Endometrium (tissue), 2 donors: ENCODE data around the gene TSSK3.
A peak's percentile ranks its signal among the peaks of the same experiment; 100 is the strongest.
"Not testable (repeated sequence)": the region's sequence is repeated elsewhere in the genome, so short reads cannot be mapped to it uniquely, and the experiment has no call there.

ENCODE experiments used
- FAIRE-seq: peaks from 2 replicates; lab custom pipeline; 2012; peaks lifted over from hg19 to GRCh38; lab: Jason Lieb, UNC
- donor health status: control.
- donor health status: control.

TSSK3 gene

GRCh38 chr1:32338637-32339145, 23.6 kb upstream of the TSSK3 start:
- no peak for FAIRE-seq

- no peak for FAIRE-seq
Observed at GRCh38 chr1:32339363-32339978, 22.9 kb upstream of the TSSK3 start.

GRCh38 chr1:32341186-32341757, 21.1 kb upstream of the TSSK3 start:
- no peak for FAIRE-seq

GRCh38 chr1:32341971-32342370, 20.4 kb upstream of the TSSK3 start:
- FAIRE-seq = no peak

GRCh38 chr1:32342704-32343103, 19.6 kb upstream of the TSSK3 start:
- no peak for FAIRE-seq

GRCh38 chr1:32345289-32345827, 17.0 kb upstream of the TSSK3 start:
- FAIRE-seq = no peak

- no peak for FAIRE-seq
Observed at GRCh38 chr1:32346532-32347157, 15.7 kb upstream of the TSSK3 start.

- FAIRE-seq = no peak
Observed at GRCh38 chr1:32349211-32349708, 13.1 kb upstream of the TSSK3 start.

GRCh38 chr1:32350785-32351398, 11.4 kb upstream of the TSSK3 start:
- FAIRE-seq = no peak

GRCh38 chr1:32351399-32352238, 10.7 kb upstream of the TSSK3 start:
- FAIRE-seq = no peak

- no peak for FAIRE-seq
Observed at GRCh38 chr1:32352239-32352745, 10.0 kb upstream of the TSSK3 start.

GRCh38 chr1:32352831-32353383, 9.4 kb upstream of the TSSK3 start:
- FAIRE-seq = no peak

GRCh38 chr1:32353431-32353830, 8.9 kb upstream of the TSSK3 start:
- FAIRE-seq = no peak

GRCh38 chr1:32353886-32354570, 8.3 kb upstream of the TSSK3 start:
- peak; percentile 92 for FAIRE-seq

GRCh38 chr1:32355778-32356177, 6.6 kb upstream of the TSSK3 start:
- not testable (repeated sequence) for FAIRE-seq

GRCh38 chr1:32356478-32356877, 5.9 kb upstream of the TSSK3 start:
- no peak for FAIRE-seq

- FAIRE-seq = no peak
Observed at GRCh38 chr1:32357614-32358013, 4.7 kb upstream of the TSSK3 start.

- no peak for FAIRE-seq
Observed at GRCh38 chr1:32358435-32358834, 3.9 kb upstream of the TSSK3 start.

- no peak for FAIRE-seq
Observed at GRCh38 chr1:32361308-32361673, 1.0 kb upstream of the TSSK3 start.

- no peak for FAIRE-seq
Observed at GRCh38 chr1:32361674-32362473, 465 bp upstream of the TSSK3 start.
